Measurements from ENCODE around the gene GAREM1. TPM values are rescaled to one million over a fixed set of nuclear protein-coding genes. Genes with fewer than 3 reads are reported as not detected.

The GAREM1 gene
- total RNA-seq, 1 donor from 2014 or later: 7.7 TPM

GRCh38 chr18:32333781-32334180 lies 136.9 kb downstream of the GAREM1 start:
- Mint-ChIP-seq H3K36me3 (ENCODE audit: low read depth) (no peaks in the 10 kb centered on the region), H3K27me3 (ENCODE audit: low read depth) (no peaks in the 10 kb centered on the region), H3K4me3 (ENCODE audit: unreplicated experiment) (no peak overlapping the region), H3K4me1 (ENCODE audit: low read depth) (peaks cover 11% of the 10 kb centered on the region), H3K27ac (ENCODE audit: unreplicated experiment) (no peak overlapping the region), H3K9me3 (ENCODE audit: low read depth) (no peaks in the 10 kb centered on the region)
- DNase-seq (ENCODE audit: low spot score): no peak
- TF ChIP-seq CTCF (IDR thresholded peaks at IDR 0.05): no peak

GRCh38 chr18:32332708-32333107 lies 138.0 kb downstream of the GAREM1 start:
- H3K36me3 Mint-ChIP-seq (ENCODE audit: low read depth): no peaks in the 10 kb centered on the region
- H3K4me1 Mint-ChIP-seq (ENCODE audit: low read depth): peaks cover 10% of the 10 kb centered on the region
- no peaks in the 10 kb centered on the region for H3K9me3 Mint-ChIP-seq (ENCODE audit: low read depth)

GRCh38 chr18:32328974-32329373 lies 141.7 kb downstream of the GAREM1 start:
- H3K9me3 Mint-ChIP-seq (ENCODE audit: low read depth): no peaks in the 10 kb centered on the region
- no peak overlapping the region for H3K4me3 Mint-ChIP-seq (ENCODE audit: unreplicated experiment)
- peaks cover 31% of the 10 kb centered on the region for H3K4me1 Mint-ChIP-seq (ENCODE audit: low read depth)
- H3K36me3 Mint-ChIP-seq (ENCODE audit: low read depth): peaks cover 2% of the 10 kb centered on the region
- no peak overlapping the region for H3K27ac Mint-ChIP-seq (ENCODE audit: unreplicated experiment)
- DNase-seq (ENCODE audit: low spot score): no peak
- no peak for TF ChIP-seq CTCF (IDR thresholded peaks at IDR 0.05)
- H3K27me3 Mint-ChIP-seq (ENCODE audit: low read depth): no peaks in the 10 kb centered on the region

More at GRCh38 chr18:32332708-32333107, 138.0 kb downstream of the GAREM1 start:
- no peaks in the 10 kb centered on the region for H3K27me3 Mint-ChIP-seq (ENCODE audit: low read depth)
- no peak overlapping the region for H3K27ac Mint-ChIP-seq (ENCODE audit: unreplicated experiment)
- no peak overlapping the region for H3K4me3 Mint-ChIP-seq (ENCODE audit: unreplicated experiment)
- no peak for DNase-seq (ENCODE audit: low spot score)
- TF ChIP-seq CTCF (IDR thresholded peaks at IDR 0.05): no peak

GRCh38 chr18:32328379-32328778 lies 142.3 kb downstream of the GAREM1 start:
- peak; percentile 37 for TF ChIP-seq CTCF (IDR thresholded peaks at IDR 0.05)
- no peak overlapping the region for H3K27ac Mint-ChIP-seq (ENCODE audit: unreplicated experiment)
- peaks cover 2% of the 10 kb centered on the region for H3K36me3 Mint-ChIP-seq (ENCODE audit: low read depth)
- H3K4me3 Mint-ChIP-seq (ENCODE audit: unreplicated experiment): no peak overlapping the region
- DNase-seq (ENCODE audit: low spot score): no peak
- H3K4me1 Mint-ChIP-seq (ENCODE audit: low read depth): peaks cover 33% of the 10 kb centered on the region
- no peaks in the 10 kb centered on the region for H3K27me3 Mint-ChIP-seq (ENCODE audit: low read depth)
- H3K9me3 Mint-ChIP-seq (ENCODE audit: low read depth): no peaks in the 10 kb centered on the region

GRCh38 chr18:32326450-32327308 lies 144.0 kb downstream of the GAREM1 start:
- no peak for DNase-seq (ENCODE audit: low spot score)
- Mint-ChIP-seq H3K27ac (ENCODE audit: unreplicated experiment) (peak overlapping the region; percentile 18), H3K4me3 (ENCODE audit: unreplicated experiment) (no peak overlapping the region), H3K36me3 (ENCODE audit: low read depth) (peaks cover 2% of the 10 kb centered on the region), H3K27me3 (ENCODE audit: low read depth) (no peaks in the 10 kb centered on the region), H3K9me3 (ENCODE audit: low read depth) (no peaks in the 10 kb centered on the region), H3K4me1 (ENCODE audit: low read depth) (peaks cover 33% of the 10 kb centered on the region)
- TF ChIP-seq CTCF (IDR thresholded peaks at IDR 0.05): no peak

Data from chondrocyte (in vitro differentiated cells).